Mucosa of rectum (tissue), 2 donors: Measurements from ENCODE around the gene RRBP1.

ENCODE experiments used
- H3K27ac ChIP-seq, 2 donors: one replicate each; pipeline ENCODE4 v1.7.0; 2013; ENCODE audit warnings: inconsistent platforms in 2 of 2, low read depth in 2 of 2, low read length in 2 of 2
- H3K27me3 ChIP-seq, 2 donors: one replicate each; pipeline ENCODE4 v1.7.0; 2013; ENCODE audit warnings: low read length in 2 of 2; ENCODE audit not compliant: control insufficient read depth in 2 of 2, insufficient read depth in 2 of 2
- H3K36me3 ChIP-seq, 2 donors: one replicate each; pipeline ENCODE4 v1.7.0; 2013; ENCODE audit warnings: low read length in 2 of 2; ENCODE audit not compliant: control insufficient read depth in 2 of 2, insufficient read depth in 2 of 2
- H3K4me1 ChIP-seq, 2 donors: one replicate each; pipeline ENCODE4 v1.7.0; 2013; ENCODE audit warnings: low read length in 2 of 2, mild to moderate bottlenecking in 1 of 2; ENCODE audit not compliant: control insufficient read depth in 2 of 2, insufficient read depth in 2 of 2
- H3K4me3 ChIP-seq, 2 donors: one replicate each; pipeline ENCODE4 v1.7.0; 2013; ENCODE audit warnings: low read length in 2 of 2
- H3K9ac ChIP-seq, 2 donors: one replicate each; pipeline ENCODE4 v1.7.0; 2013; ENCODE audit warnings: low read length in 2 of 2, low read depth in 1 of 2, mild to moderate bottlenecking in 1 of 2
- H3K9me3 ChIP-seq, 2 donors: one replicate each; pipeline ENCODE4 v1.7.0; 2013; ENCODE audit warnings: low read length in 2 of 2; ENCODE audit not compliant: control insufficient read depth in 2 of 2
- donor health status: healthy.
- donor health status: Normal muscosa, but diverticular disease.

The RRBP1 gene

DNA sequence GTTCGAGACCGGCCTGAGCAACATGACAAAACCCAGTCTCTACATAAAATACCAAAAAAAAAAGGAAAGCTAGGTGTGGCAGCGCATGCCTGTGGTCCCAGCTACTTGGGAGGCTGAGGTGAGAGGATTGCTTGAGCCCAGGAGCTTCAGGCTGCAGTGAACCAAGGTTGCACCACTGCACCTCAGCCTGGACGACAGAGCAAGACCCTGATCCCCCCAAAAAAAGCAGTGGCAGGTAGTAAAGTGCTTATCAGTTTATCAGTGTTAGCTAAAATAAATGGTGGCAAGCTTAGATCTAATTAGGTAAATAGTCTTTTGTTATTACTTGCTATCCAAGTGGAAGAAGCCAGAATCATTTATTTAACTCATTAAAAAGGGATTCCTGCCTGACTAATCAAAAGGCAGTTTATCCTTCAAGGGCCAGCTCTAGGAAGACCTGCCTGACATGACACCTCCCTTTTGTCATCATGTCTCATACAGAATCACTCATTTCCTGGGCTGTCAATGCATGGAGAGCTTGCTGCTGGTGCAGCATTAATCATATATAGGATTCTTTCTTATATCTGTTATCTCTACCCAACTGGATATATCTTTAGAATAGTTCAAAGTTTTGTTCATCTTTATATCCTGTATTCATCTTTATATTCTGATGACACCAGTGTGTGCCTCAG, 102.5 kb downstream of the RRBP1 start:
- no peaks in the 10 kb centered on the region for H3K9me3 ChIP-seq
- H3K4me1 ChIP-seq, result no peaks in the 10 kb centered on the region
- H3K9ac ChIP-seq, result no peak overlapping the region
- H3K4me3 ChIP-seq, result no peak overlapping the region
- no peak overlapping the region for H3K27ac ChIP-seq
- no peaks in the 10 kb centered on the region for H3K36me3 ChIP-seq
- H3K27me3 ChIP-seq, result no peaks in the 10 kb centered on the region

- no peaks in the 10 kb centered on the region for H3K9me3 ChIP-seq
- no peak overlapping the region for H3K4me3 ChIP-seq
These were observed 105.8 kb downstream of the RRBP1 start for GRCh38 chr20:17576215-17576614.

GRCh38 chr20:17573463-17573862, 108.6 kb downstream of the RRBP1 start:
- H3K4me3 ChIP-seq, result peak overlapping the region in 1 of 2 donors; percentile 20
- H3K27ac ChIP-seq, result no peak overlapping the region
- peaks cover 26 to 36% of the 10 kb centered on the region in 2 donors for H3K4me1 ChIP-seq

More at GRCh38 chr20:17576215-17576614, 105.8 kb downstream of the RRBP1 start:
- Histone ChIP-seq H3K4me1 (peaks cover 21 to 28% of the 10 kb centered on the region in 2 donors), H3K36me3 (no peaks in the 10 kb centered on the region), H3K27ac (no peak overlapping the region), H3K27me3 (no peaks in the 10 kb centered on the region), H3K9ac (no peak overlapping the region)

GRCh38 chr20:17572034-17572638, 109.9 kb downstream of the RRBP1 start:
- Histone ChIP-seq H3K4me3 (peak overlapping the region; percentile 33 to 92), H3K9me3 (no peaks in the 10 kb centered on the region), H3K9ac (peak overlapping the region in 1 of 2 donors; percentile 99), H3K4me1 (peaks cover 31 to 43% of the 10 kb centered on the region in 2 donors), H3K27me3 (no peaks in the 10 kb centered on the region), H3K27ac (peak overlapping the region; percentile 71 to 97), H3K36me3 (no peaks in the 10 kb centered on the region)

More at GRCh38 chr20:17573463-17573862, 108.6 kb downstream of the RRBP1 start:
- Histone ChIP-seq H3K9me3 (no peaks in the 10 kb centered on the region), H3K36me3 (no peaks in the 10 kb centered on the region), H3K27me3 (no peaks in the 10 kb centered on the region), H3K9ac (no peak overlapping the region)

- Histone ChIP-seq H3K4me1 (peaks cover 31 to 43% of the 10 kb centered on the region in 2 donors), H3K36me3 (no peaks in the 10 kb centered on the region), H3K9ac (peak overlapping the region; percentile 86 to 99), H3K27me3 (no peaks in the 10 kb centered on the region), H3K27ac (peak overlapping the region; percentile 97 to 98), H3K4me3 (peak overlapping the region; percentile 92), H3K9me3 (no peaks in the 10 kb centered on the region)
These were observed 110.9 kb downstream of the RRBP1 start for GRCh38 chr20:17571153-17571527.

- no peaks in the 10 kb centered on the region for H3K36me3 ChIP-seq
- peak overlapping the region; percentile 92 for H3K4me3 ChIP-seq
- peak overlapping the region; percentile 86 to 99 for H3K9ac ChIP-seq
- peaks cover 31 to 43% of the 10 kb centered on the region in 2 donors for H3K4me1 ChIP-seq
- peak overlapping the region; percentile 97 to 98 for H3K27ac ChIP-seq
- H3K27me3 ChIP-seq, result no peaks in the 10 kb centered on the region
- H3K9me3 ChIP-seq, result no peaks in the 10 kb centered on the region
These were observed 111.5 kb downstream of the RRBP1 start for GRCh38 chr20:17570347-17571152.

DNA sequence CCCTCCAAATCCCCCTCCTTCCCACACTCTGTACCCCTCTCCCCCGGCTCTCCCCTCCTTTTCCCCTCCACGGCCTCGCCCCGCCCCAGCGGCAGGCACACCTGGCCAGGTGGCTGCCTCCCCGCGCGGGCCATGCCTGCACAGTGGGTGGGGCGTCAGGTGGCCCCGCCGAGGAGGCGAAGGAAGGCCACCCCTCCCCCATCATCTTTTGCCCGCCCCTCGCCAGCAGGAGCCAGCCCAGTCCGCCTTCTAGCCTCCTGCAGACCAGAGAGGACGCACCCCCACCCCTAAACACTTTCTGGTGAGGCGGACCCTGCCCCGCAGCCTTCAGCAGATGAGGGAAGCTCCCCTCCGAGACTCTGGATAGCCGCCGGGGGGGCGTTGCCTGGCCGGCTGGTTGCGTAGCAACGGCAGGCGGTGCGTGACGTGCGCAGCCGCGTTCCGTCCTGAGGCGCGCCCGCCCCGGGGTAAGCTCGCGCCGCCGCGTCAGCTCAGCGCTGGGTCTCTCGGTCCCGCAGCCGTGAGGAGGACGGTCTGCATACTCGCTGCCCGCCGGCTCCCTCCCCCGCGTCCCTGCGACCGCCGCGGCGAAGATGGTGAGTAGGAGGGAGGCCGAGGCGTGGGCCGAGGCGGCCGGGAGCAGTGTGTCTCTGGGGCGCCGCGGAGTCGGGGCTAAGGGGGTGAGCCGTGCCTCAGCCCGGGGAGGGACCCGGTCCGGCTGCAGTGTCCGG, 112.3 kb downstream of the RRBP1 start, which contains the start of gene DSTN:
TSS of gene DSTN (plus strand) at position 460 of the 731 bp plus-strand sequence. CDS start at position 594, 134 bp downstream.
- no peaks in the 10 kb centered on the region for H3K27me3 ChIP-seq
- no peaks in the 10 kb centered on the region for H3K36me3 ChIP-seq
- no peaks in the 10 kb centered on the region for H3K9me3 ChIP-seq
- peak within 1 kb of the TSS; percentile 97 to 98 for H3K27ac ChIP-seq
- peak within 1 kb of the TSS; percentile 92 for H3K4me3 ChIP-seq
- peak within 1 kb of the TSS; percentile 86 to 99 for H3K9ac ChIP-seq
- H3K4me1 ChIP-seq, result peaks cover 31 to 46% of the 10 kb centered on the region in 2 donors

DNA sequence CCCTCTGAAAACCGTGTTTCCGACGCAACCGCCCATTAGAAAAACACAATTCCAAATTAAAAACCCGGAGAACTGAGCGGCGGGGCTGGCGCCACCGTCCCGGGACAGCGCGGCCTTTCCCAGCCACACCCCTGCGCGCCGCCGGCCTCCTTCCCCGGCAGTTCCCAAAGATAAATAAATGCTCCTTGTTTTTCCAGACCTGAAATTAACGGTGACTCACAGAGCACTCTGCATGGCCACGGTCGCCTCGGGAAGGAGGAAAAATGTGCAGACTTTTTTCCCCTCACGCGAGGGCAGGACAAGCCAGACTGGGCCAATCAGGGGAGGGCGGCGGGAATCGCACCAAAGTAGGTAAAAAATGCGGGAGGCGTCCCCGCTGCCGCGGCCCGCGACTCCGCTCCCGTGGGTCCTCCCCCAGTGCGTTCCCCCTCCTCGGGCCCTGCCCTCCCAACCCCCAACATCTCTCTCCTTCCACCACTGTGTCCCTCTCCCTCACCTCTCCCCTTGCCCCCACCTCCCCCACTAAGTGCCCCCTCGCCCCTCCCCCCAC, 113.0 kb downstream of the RRBP1 start:
- H3K36me3 ChIP-seq, result no peaks in the 10 kb centered on the region
- H3K27ac ChIP-seq, result peak overlapping the region; percentile 97 to 98
- peak overlapping the region; percentile 49 to 99 for H3K9ac ChIP-seq
- peaks cover 29 to 42% of the 10 kb centered on the region in 2 donors for H3K4me1 ChIP-seq
- no peaks in the 10 kb centered on the region for H3K9me3 ChIP-seq
- H3K4me3 ChIP-seq, result peak overlapping the region; percentile 92
- H3K27me3 ChIP-seq, result no peaks in the 10 kb centered on the region

- no peaks in the 10 kb centered on the region for H3K27me3 ChIP-seq
- H3K27ac ChIP-seq, result peak overlapping the region; percentile 97 to 98
- peak overlapping the region in 1 of 2 donors; percentile 92 for H3K4me3 ChIP-seq
- no peaks in the 10 kb centered on the region for H3K36me3 ChIP-seq
- peak overlapping the region; percentile 49 to 65 for H3K9ac ChIP-seq
- H3K9me3 ChIP-seq, result no peaks in the 10 kb centered on the region
- H3K4me1 ChIP-seq, result peaks cover 21 to 36% of the 10 kb centered on the region in 2 donors
These were observed 113.8 kb downstream of the RRBP1 start for GRCh38 chr20:17568045-17568788.
